H9 (cell line): Measurements from ENCODE around the gene CLEC3B. TPM values are rescaled to one million over a fixed set of nuclear protein-coding genes. Genes with fewer than 3 reads are reported as not detected.
A peak's percentile ranks its signal among the peaks of the same experiment; 100 is the strongest.

Source experiments
- DNase-seq: peaks from one replicate; pipeline ENCODE4 v3.0.0-alpha.2; 2017
- H2AFZ ChIP-seq: one replicate; pipeline ENCODE4 v1.6.1; 2013; ENCODE audit warnings: mild to moderate bottlenecking, low read length, control low read depth, moderate library complexity
- H2AK5ac ChIP-seq: 2 replicates; pipeline ENCODE4 v1.6.1; 2013; ENCODE audit warnings: low read length, control low read depth, mixed read lengths; ENCODE audit not compliant: insufficient read length
- H2BK120ac ChIP-seq: one replicate; pipeline ENCODE4 v1.6.1; 2013; ENCODE audit warnings: low read depth, mild to moderate bottlenecking, low read length, control low read depth, inconsistent platforms; ENCODE audit not compliant: poor library complexity, severe bottlenecking
- H2BK12ac ChIP-seq: 2 replicates; pipeline ENCODE4 v1.6.1; 2013; ENCODE audit warnings: low read length, control low read depth, mixed read lengths, low read depth; ENCODE audit not compliant: insufficient read length
- H2BK15ac ChIP-seq: 2 replicates; pipeline ENCODE4 v1.6.1; 2013; ENCODE audit warnings: low read depth, low read length, control low read depth
- H2BK20ac ChIP-seq: one replicate; pipeline ENCODE4 v1.6.1; 2013; ENCODE audit warnings: low read depth, mild to moderate bottlenecking, low read length, control low read depth, inconsistent platforms; ENCODE audit not compliant: poor library complexity, severe bottlenecking
- H2BK5ac ChIP-seq: 2 replicates; pipeline ENCODE4 v1.6.1; 2013; ENCODE audit warnings: low read length, control low read depth, mixed read lengths; ENCODE audit not compliant: insufficient read length
- H3K14ac ChIP-seq: 2 replicates; pipeline ENCODE4 v1.6.1; 2013; ENCODE audit warnings: low read length, control low read depth; ENCODE audit not compliant: insufficient read depth
- H3K18ac ChIP-seq: 2 replicates; pipeline ENCODE4 v1.6.1; 2013; ENCODE audit warnings: low read depth, mild to moderate bottlenecking, mixed read lengths, low read length, control low read depth; ENCODE audit not compliant: insufficient read length
- H3K23ac ChIP-seq: 2 replicates; pipeline ENCODE4 v1.6.1; 2013; ENCODE audit warnings: low read length, control low read depth, mixed read lengths, low read depth; ENCODE audit not compliant: insufficient read length
- H3K23me2 ChIP-seq: 2 replicates; pipeline ENCODE4 v1.6.1; 2013; ENCODE audit warnings: low read depth, mild to moderate bottlenecking, mixed read lengths, low read length, control low read depth; ENCODE audit not compliant: insufficient read length, poor library complexity, severe bottlenecking
- H3K27ac ChIP-seq: 2 replicates; pipeline ENCODE4 v1.5.1; 2013; ENCODE audit warnings: low read length, control low read depth, mixed read lengths, low read depth; ENCODE audit not compliant: insufficient read length
- H3K27me3 ChIP-seq: 2 replicates; pipeline ENCODE4 v1.6.1; 2013; ENCODE audit warnings: low read length, control low read depth, inconsistent platforms; ENCODE audit not compliant: insufficient read depth
- H3K4ac ChIP-seq: 2 replicates; pipeline ENCODE4 v1.6.1; 2013; ENCODE audit warnings: low read depth, mild to moderate bottlenecking, control low read depth, inconsistent platforms, low read length, moderate library complexity
- H3K4me1 ChIP-seq: 2 replicates; pipeline ENCODE4 v1.6.1; 2013; ENCODE audit warnings: low read length, control low read depth, inconsistent platforms; ENCODE audit not compliant: insufficient read depth
- H3K4me2 ChIP-seq: 2 replicates; pipeline ENCODE4 v1.6.1; 2013; ENCODE audit warnings: low read length, control low read depth, mixed read lengths; ENCODE audit not compliant: insufficient read length, insufficient read depth
- H3K56ac ChIP-seq: 2 replicates; pipeline ENCODE4 v1.6.1; 2013; ENCODE audit warnings: low read depth, mild to moderate bottlenecking, mixed read lengths, low read length, control low read depth; ENCODE audit not compliant: insufficient read length
- H3K79me1 ChIP-seq: 2 replicates; pipeline ENCODE4 v1.6.1; 2013; ENCODE audit warnings: low read depth, mild to moderate bottlenecking, moderate library complexity, low read length, control low read depth, inconsistent platforms; ENCODE audit not compliant: insufficient read depth, poor library complexity, severe bottlenecking
- H3K79me2 ChIP-seq: 2 replicates; pipeline ENCODE4 v1.6.1; 2013; ENCODE audit warnings: low read length, control low read depth, inconsistent platforms; ENCODE audit not compliant: insufficient read depth
- H3K9ac ChIP-seq: 2 replicates; pipeline ENCODE4 v1.6.1; 2013; ENCODE audit warnings: low read length, control low read depth, mixed read lengths; ENCODE audit not compliant: insufficient read length; ENCODE audit errors: extremely low read depth
- H3K9me3 ChIP-seq: one replicate; pipeline ENCODE4 v1.6.1; 2013; ENCODE audit warnings: low read depth, low read length, inconsistent platforms; ENCODE audit not compliant: control insufficient read depth
- H3T11ph ChIP-seq: one replicate; pipeline ENCODE4 v1.6.1; 2013; ENCODE audit warnings: mild to moderate bottlenecking, low read length, control low read depth, inconsistent platforms
- H4K20me1 ChIP-seq: one replicate; pipeline ENCODE4 v1.6.1; 2013; ENCODE audit not compliant: control insufficient read depth, insufficient read length, insufficient read depth
- H4K5ac ChIP-seq: 2 replicates; pipeline ENCODE4 v1.6.1; 2013; ENCODE audit warnings: low read depth, mild to moderate bottlenecking, mixed read lengths, low read length, control low read depth; ENCODE audit not compliant: insufficient read length
- H4K8ac ChIP-seq: replicated peaks from 2 replicates; pipeline ENCODE4 v1.6.1; 2013; ENCODE audit warnings: low read length, control low read depth, mixed read lengths, low read depth; ENCODE audit not compliant: insufficient read length
- H4K91ac ChIP-seq: 2 replicates; pipeline ENCODE4 v1.6.1; 2013; ENCODE audit warnings: low read depth, mild to moderate bottlenecking, moderate library complexity, mixed read lengths, low read length, control low read depth; ENCODE audit not compliant: insufficient read length
- H3K27ac Mint-ChIP-seq, 3 experiments: 2 replicates in 2 of 3; 3 replicates in 1 of 3; pipeline ENCODE4 v1.8.0; 2020 to 2021; ENCODE audit warnings: mixed read lengths in 3 of 3, mild to moderate bottlenecking in 1 of 3, moderate library complexity in 1 of 3
- H3K27me3 Mint-ChIP-seq: 2 replicates; pipeline ENCODE4 v1.8.0; 2021; ENCODE audit warnings: low read depth, mild to moderate bottlenecking, moderate library complexity, mixed read lengths
- H3K36me3 Mint-ChIP-seq, 3 experiments: 2 replicates in 2 of 3; 3 replicates in 1 of 3; pipeline ENCODE4 v1.8.0; 2020 to 2021; ENCODE audit warnings: low read depth in 3 of 3, mixed read lengths in 3 of 3; ENCODE audit not compliant: insufficient read depth in 1 of 3
- H3K4me1 Mint-ChIP-seq, 2 experiments: 2 replicates each; pipeline ENCODE4 v1.8.0; 2020; ENCODE audit warnings: mixed read lengths in 2 of 2
- H3K4me3 Mint-ChIP-seq, 2 experiments: 2 replicates in 1 of 2; 3 replicates in 1 of 2; pipeline ENCODE4 v1.8.0; 2020 to 2021; ENCODE audit warnings: mild to moderate bottlenecking in 2 of 2, mixed read lengths in 2 of 2, moderate library complexity in 1 of 2
- H3K9me3 Mint-ChIP-seq, 2 experiments: 2 replicates in 1 of 2; 3 replicates in 1 of 2; pipeline ENCODE4 v1.8.0; 2020; ENCODE audit warnings: mild to moderate bottlenecking in 2 of 2, mixed read lengths in 2 of 2, moderate library complexity in 1 of 2
- CTCF ChIP-seq: fragments of 200-600 bp; sonication (generic); conservative IDR thresholded peaks from 3 replicates; pipeline ENCODE4 v1.8.0; 2021; ENCODE audit warnings: antibody characterized with exemption, mild to moderate bottlenecking
- WGBS: extraction: QIAGEN DNeasy Blood & Tissue Kit; methylation state at CpG from one replicate; pipeline ENCODE4 v1.1.7; 2013; ENCODE audit warnings: missing lambda C conversion rate, low lambda C conversion rate, mixed read lengths; ENCODE audit not compliant: insufficient read length; ENCODE audit errors: extremely low coverage; 5-methylcytosine and 5-hydroxymethylcytosine counted together
- total RNA-seq: library from RNA; stranded (reverse); gene quantifications from 2 replicates; pipeline ENCODE4 v1.2.1, GENCODE V29; 2021

The CLEC3B gene
- total RNA-seq, 1 experiment from 2014 or later = not detected

- H4K8ac ChIP-seq = no peak overlapping the region
- H3K4ac ChIP-seq = no peak overlapping the region
- no peak overlapping the region for H2AK5ac ChIP-seq
- H4K5ac ChIP-seq = no peak overlapping the region
- H3K27ac Mint-ChIP-seq = peak overlapping the region in 2 of 3 experiments; percentile 61 to 64; a peak in 2 of 7 replicates
- no peaks in the 10 kb centered on the region for H4K20me1 ChIP-seq
- no peaks in the 10 kb centered on the region for H3K27me3 ChIP-seq
- no peak overlapping the region for H4K91ac ChIP-seq
- H2BK5ac ChIP-seq = no peak overlapping the region
- peaks cover 21 to 24% of the 10 kb centered on the region in 2 experiments for H3K4me1 Mint-ChIP-seq
- H2BK15ac ChIP-seq = no peak overlapping the region
- H3K14ac ChIP-seq = no peak overlapping the region
- no peaks in the 10 kb centered on the region for H3K23me2 ChIP-seq
- H3K9me3 ChIP-seq = no peaks in the 10 kb centered on the region
- H3K4me2 ChIP-seq = no peak overlapping the region
- no peak overlapping the region for H3K23ac ChIP-seq
- no peak for TF ChIP-seq CTCF
- H3T11ph ChIP-seq = no peak overlapping the region
- no peak overlapping the region for H3K4me3 Mint-ChIP-seq
- no peaks in the 10 kb centered on the region for H3K79me2 ChIP-seq
- no peaks in the 10 kb centered on the region for H3K79me1 ChIP-seq
- H3K9ac ChIP-seq = no peak overlapping the region
- H2BK20ac ChIP-seq = no peak overlapping the region
- H3K18ac ChIP-seq = no peak overlapping the region
- no peak overlapping the region for H2BK120ac ChIP-seq
- H3K36me3 Mint-ChIP-seq = peaks cover 40 to 81% (median 78%) of the 10 kb centered on the region in 3 experiments
- no peak overlapping the region for H3K27ac ChIP-seq
- no peaks in the 10 kb centered on the region for H3K9me3 Mint-ChIP-seq
- no CpG with 5 or more reads among the region's 8 CpGs for WGBS
- H2AFZ ChIP-seq = no peak overlapping the region
- no peak for DNase-seq
- H3K4me1 ChIP-seq = peaks cover 9% of the 10 kb centered on the region
- no peaks in the 10 kb centered on the region for H3K27me3 Mint-ChIP-seq
- no peak overlapping the region for H2BK12ac ChIP-seq
- H3K56ac ChIP-seq = no peak overlapping the region
Observed at GRCh38 chr3:44995142-44995770, 30.8 kb upstream of the CLEC3B start.
